Gastroesophageal sphincter (tissue), 4 donors: ENCODE data around the gene EIF4A3. TPM values are rescaled to one million over a fixed set of nuclear protein-coding genes. Genes with fewer than 3 reads are reported as not detected.

Experiments used
- ATAC-seq: fragments of 150-250 bp; one replicate; pipeline ENCODE4 v1.9.1; 2016; ENCODE audit warnings: mild to moderate bottlenecking, moderate library complexity
- H3K27ac ChIP-seq, 4 donors: fragments of 200-600 bp; sonication (generic) in 3 of 4; 1 replicate in 3 of 4; 2 replicates in 1 of 4; pipeline ENCODE4 v1.5.1; 2016 to 2019
- H3K27me3 ChIP-seq: fragments of 200-600 bp; sonication (generic); one replicate; pipeline ENCODE4 v1.5.1; 2019
- H3K36me3 ChIP-seq, 2 donors: fragments of 200-600 bp; sonication (generic); one replicate each; pipeline ENCODE4 v1.5.1; 2019; ENCODE audit warnings: control low read depth in 1 of 2
- H3K4me1 ChIP-seq, 3 donors: fragments of 200-600 bp; sonication (generic); 1 replicate in 2 of 3; 2 replicates in 1 of 3; pipeline ENCODE4 v1.5.1; 2016 to 2019; ENCODE audit warnings: control low read depth in 2 of 3
- H3K4me3 ChIP-seq, 2 donors: fragments of 200-600 bp; sonication (generic); one replicate each; pipeline ENCODE4 v1.5.1; 2019; ENCODE audit warnings: mild to moderate bottlenecking in 1 of 2, moderate library complexity in 1 of 2
- H3K9me3 ChIP-seq, 3 donors: fragments of 200-600 bp; sonication (generic); one replicate each; pipeline ENCODE4 v1.5.1; 2017 to 2019; ENCODE audit warnings: control low read depth in 2 of 3
- CTCF ChIP-seq, 4 experiments: fragments of 200-600 bp in 2 of 4; fragments of 450-650 bp in 2 of 4; sonication (generic) in 1 of 4; IDR thresholded peaks; one replicate each; pipeline ENCODE4 v1.5.1; 2017 to 2019; ENCODE audit warnings: antibody characterized with exemption in 4 of 4, mild to moderate bottlenecking in 2 of 4, moderate library complexity in 2 of 4
- EP300 ChIP-seq: sonication (generic); formaldehyde crosslinking; IDR thresholded peaks from one replicate; pipeline ENCODE4 v1.6.1; 2017; ENCODE audit warnings: antibody characterized with exemption, mild to moderate bottlenecking
- POLR2A ChIP-seq, 2 donors: fragments of 450-650 bp; IDR thresholded peaks; one replicate each; pipeline ENCODE4 v1.6.1; 2017; ENCODE audit warnings: antibody characterized with exemption in 2 of 2, mild to moderate bottlenecking in 2 of 2, moderate library complexity in 1 of 2
- POLR2AphosphoS5 ChIP-seq: sonication (generic); formaldehyde crosslinking; IDR thresholded peaks from one replicate; pipeline ENCODE4 v1.6.1; 2017; ENCODE audit warnings: antibody characterized with exemption
- WGBS, 2 donors: methylation state at CpG; one replicate each; pipeline ENCODE4 v1.1.5; 2018; ENCODE audit warnings: low coverage in 1 of 2; 5-methylcytosine and 5-hydroxymethylcytosine counted together
- total RNA-seq, 4 donors: library from RNA; depleted of rRNA; stranded (reverse); fragments of >200 nt; gene quantifications; one replicate each; pipeline ENCODE4 v1.1.0, GENCODE V29; 2016

The EIF4A3 gene
- total RNA-seq, 4 donors from 2014 or later = 37.9 to 61.6 (median 49.0) TPM

- H3K27ac ChIP-seq = no peak overlapping the region
- peaks cover 0 to 4% of the 10 kb centered on the region in 2 donors for H3K36me3 ChIP-seq
- no peak overlapping the region for H3K4me3 ChIP-seq
- peaks cover 32% of the 10 kb centered on the region for H3K27me3 ChIP-seq
- H3K4me1 ChIP-seq = no peaks in the 10 kb centered on the region
- 27 to 45% methylated on average over 5 to 12 of the region's 15 CpGs for WGBS, 2 donors
- peak; percentile 22 for ATAC-seq
- no peak for TF ChIP-seq POLR2AphosphoS5
- peak in 1 of 4 experiments; percentile 31 for TF ChIP-seq CTCF (IDR thresholded peaks at IDR 0.05)
- H3K9me3 ChIP-seq = no peaks in the 10 kb centered on the region
Measured at GRCh38 chr17:80124351-80124981, 22.5 kb downstream of the EIF4A3 start.

GRCh38 chr17:80123791-80124190 lies 23.1 kb downstream of the EIF4A3 start:
- no peaks in the 10 kb centered on the region for H3K4me1 ChIP-seq
- no peak for TF ChIP-seq POLR2AphosphoS5
- no peak for TF ChIP-seq POLR2A (IDR thresholded peaks at IDR 0.05)
- no peak for TF ChIP-seq EP300
- no peak for TF ChIP-seq CTCF (IDR thresholded peaks at IDR 0.05)
- ATAC-seq = no peak
- no peaks in the 10 kb centered on the region for H3K9me3 ChIP-seq
- peaks cover 0 to 11% of the 10 kb centered on the region in 2 donors for H3K36me3 ChIP-seq
- 63 to 72% methylated on average over 8 to 10 of the region's 15 CpGs for WGBS, 2 donors
- H3K4me3 ChIP-seq = no peak overlapping the region
- no peak overlapping the region for H3K27ac ChIP-seq
- peaks cover 32% of the 10 kb centered on the region for H3K27me3 ChIP-seq

GRCh38 chr17:80122926-80123505 lies 23.9 kb downstream of the EIF4A3 start:
- no peak overlapping the region for H3K4me3 ChIP-seq
- peaks cover 32% of the 10 kb centered on the region for H3K27me3 ChIP-seq
- no peak overlapping the region for H3K27ac ChIP-seq
- no peak for ATAC-seq
- 100% methylated on average over 2 of the region's 6 CpGs; no CpG with 5 or more reads in 1 of the 2 donors for WGBS, 2 donors
- H3K36me3 ChIP-seq = peaks cover 0 to 18% of the 10 kb centered on the region in 2 donors
- no peaks in the 10 kb centered on the region for H3K9me3 ChIP-seq
- TF ChIP-seq CTCF (IDR thresholded peaks at IDR 0.05) (no peak), POLR2A (IDR thresholded peaks at IDR 0.05) (no peak), POLR2AphosphoS5 (no peak), EP300 (no peak)
- no peaks in the 10 kb centered on the region for H3K4me1 ChIP-seq

- ATAC-seq = no peak
Measured at GRCh38 chr17:80122026-80122575, 24.8 kb downstream of the EIF4A3 start.

More at GRCh38 chr17:80122026-80122575, 24.8 kb downstream of the EIF4A3 start:
- TF ChIP-seq CTCF (IDR thresholded peaks at IDR 0.05) (no peak), EP300 (no peak), POLR2AphosphoS5 (no peak), POLR2A (IDR thresholded peaks at IDR 0.05) (no peak)
- Histone ChIP-seq H3K27ac (no peak overlapping the region), H3K4me3 (no peak overlapping the region), H3K9me3 (no peaks in the 10 kb centered on the region), H3K27me3 (peaks cover 32% of the 10 kb centered on the region), H3K4me1 (no peaks in the 10 kb centered on the region), H3K36me3 (peaks cover 0 to 27% of the 10 kb centered on the region in 2 donors)
- WGBS, 2 donors = 89 to 100% methylated on average over 1 to 4 of the region's 17 CpGs
